Activated CD4-positive, alpha-beta T cell treated with anti-CD3 and anti-CD28 coated beads for 48 hours (primary cell): Measurements from ENCODE around the gene TEDC2.
"Not testable (repeated sequence)": the region's sequence is repeated elsewhere in the genome, so short reads cannot be mapped to it uniquely, and the experiment has no call there.

Source experiments
- DNase-seq: peaks from one replicate; pipeline ENCODE4 v3.0.0-alpha.2; 2020

Gene TEDC2

GRCh38 chr16:2439598-2439997 lies 20.3 kb upstream of the TEDC2 start:
- DNase-seq = no peak

GRCh38 chr16:2441143-2441804 lies 18.6 kb upstream of the TEDC2 start:
- DNase-seq = not testable (repeated sequence)

- DNase-seq = no peak
These were observed 16.4 kb upstream of the TEDC2 start for GRCh38 chr16:2443555-2443954.

DNA sequence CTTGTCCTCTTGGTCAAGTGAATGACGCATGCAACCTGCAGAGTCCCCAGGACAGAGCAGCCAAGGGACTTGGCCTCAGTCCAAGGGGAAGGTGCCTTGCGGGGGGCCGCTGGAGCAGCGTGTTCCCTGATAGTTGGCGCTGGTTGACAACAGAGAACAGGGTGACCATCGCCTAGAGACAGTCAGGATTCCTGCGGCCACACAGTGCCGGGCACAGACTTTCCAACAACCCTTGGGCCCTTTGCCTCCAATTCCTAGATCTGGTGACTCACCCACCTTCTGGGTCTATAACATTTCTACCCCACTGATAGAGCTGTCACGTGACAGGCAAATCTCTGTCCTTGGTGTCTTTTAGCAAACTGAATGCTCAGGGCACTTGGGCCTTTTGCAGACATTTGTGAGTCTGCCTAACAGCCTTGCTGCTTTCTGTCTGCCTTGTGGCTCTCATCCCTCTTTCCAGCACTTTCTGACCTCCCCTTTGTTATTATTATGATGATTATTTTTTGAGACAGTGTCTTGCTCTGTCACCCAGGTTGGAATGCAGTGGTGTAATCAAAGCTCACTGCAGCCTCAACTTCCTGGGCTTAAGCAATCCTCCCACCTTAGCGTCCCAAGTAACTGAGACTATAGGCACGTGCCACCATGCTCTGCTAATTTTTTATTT lies 11.9 kb upstream of the TEDC2 start:
- DNase-seq = no peak

DNA sequence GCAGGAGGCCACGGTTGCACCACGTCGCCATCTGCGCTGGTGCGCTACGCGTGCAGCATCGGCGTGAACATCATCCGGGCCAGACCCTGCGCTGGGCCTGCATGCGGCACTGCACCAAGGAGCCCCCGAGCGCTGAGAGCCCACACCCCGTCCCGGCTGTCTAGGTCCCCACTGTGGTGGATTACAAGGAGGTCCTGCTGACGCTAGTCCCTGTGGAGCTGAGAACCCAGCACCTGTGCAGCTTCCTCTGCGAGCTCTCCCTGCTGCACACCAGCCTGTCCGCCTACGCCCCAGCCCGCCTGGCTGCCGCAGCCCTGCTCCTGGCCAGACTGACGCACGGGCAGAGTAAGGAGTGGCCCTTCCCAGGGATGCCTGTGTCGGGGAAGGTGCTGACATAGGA lies 10.8 kb upstream of the TEDC2 start:
- DNase-seq = no peak

DNA sequence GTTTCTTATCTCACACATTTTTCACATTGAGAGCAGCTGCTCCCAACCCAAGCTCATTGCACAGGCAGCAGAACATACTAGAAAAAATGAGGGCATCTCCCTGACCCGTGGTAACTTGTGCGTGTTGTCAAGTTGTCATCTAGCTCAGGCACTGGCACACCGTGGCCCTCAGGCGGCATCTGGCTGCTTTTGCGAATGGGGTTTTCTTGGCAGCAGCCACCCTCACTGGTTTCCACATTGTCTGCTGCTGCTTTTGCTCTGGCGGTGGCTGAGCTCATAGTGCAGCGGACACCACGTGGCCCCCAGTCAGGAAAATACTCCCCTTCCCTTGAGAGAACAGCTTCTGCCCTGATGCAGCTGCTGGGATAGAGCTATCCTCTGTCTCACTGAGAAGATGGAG lies 9.4 kb upstream of the TEDC2 start:
- DNase-seq = no peak

DNA sequence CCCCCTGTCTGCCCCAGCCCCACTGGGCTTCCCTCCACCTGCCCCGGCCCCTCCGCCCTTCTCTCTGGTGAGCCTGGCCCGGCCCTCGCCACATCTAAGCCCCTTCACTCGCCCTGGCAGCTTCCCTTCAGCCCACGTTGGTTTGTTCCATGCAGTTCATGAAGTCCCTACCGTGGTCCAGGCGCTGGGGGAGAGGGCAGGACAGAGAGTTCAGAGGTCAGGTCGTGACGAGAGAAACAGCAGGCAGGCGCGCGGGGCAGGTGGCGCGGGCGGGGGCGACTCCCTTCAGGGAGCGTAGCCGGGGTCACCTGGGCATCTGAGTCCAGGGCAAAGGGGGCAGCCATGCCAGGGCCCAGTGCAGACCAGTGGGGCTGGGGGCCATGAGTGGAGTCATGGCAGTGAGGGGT lies 8.9 kb upstream of the TEDC2 start:
- DNase-seq = no peak

DNA sequence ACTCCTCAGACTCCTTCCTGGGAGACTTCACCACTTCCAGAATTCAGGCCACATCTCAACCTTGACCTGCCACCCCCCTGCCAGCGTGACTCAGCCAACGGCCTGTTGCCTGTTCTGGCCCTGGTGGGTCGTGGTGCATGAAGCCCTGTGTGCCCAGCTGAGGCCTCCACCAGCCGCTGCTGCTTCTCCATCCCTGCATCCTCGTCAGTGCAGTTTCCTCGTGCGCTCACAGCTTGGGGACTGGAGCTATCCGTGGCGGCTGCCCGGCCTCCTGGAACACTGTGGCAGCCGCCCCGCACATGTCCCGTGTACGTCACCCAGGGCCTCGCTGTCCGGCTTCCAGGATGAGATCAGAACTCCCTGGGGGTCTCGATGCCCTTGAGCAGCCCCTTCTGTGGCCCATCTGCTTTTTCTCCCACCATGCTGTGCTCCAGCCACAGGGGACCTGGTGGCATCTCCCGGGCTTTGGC lies 8.0 kb upstream of the TEDC2 start:
- no peak for DNase-seq

- DNase-seq = no peak
These were observed 7.3 kb upstream of the TEDC2 start for GRCh38 chr16:2452650-2453049.

GRCh38 chr16:2455081-2455845 lies 4.6 kb upstream of the TEDC2 start:
- no peak for DNase-seq

DNA sequence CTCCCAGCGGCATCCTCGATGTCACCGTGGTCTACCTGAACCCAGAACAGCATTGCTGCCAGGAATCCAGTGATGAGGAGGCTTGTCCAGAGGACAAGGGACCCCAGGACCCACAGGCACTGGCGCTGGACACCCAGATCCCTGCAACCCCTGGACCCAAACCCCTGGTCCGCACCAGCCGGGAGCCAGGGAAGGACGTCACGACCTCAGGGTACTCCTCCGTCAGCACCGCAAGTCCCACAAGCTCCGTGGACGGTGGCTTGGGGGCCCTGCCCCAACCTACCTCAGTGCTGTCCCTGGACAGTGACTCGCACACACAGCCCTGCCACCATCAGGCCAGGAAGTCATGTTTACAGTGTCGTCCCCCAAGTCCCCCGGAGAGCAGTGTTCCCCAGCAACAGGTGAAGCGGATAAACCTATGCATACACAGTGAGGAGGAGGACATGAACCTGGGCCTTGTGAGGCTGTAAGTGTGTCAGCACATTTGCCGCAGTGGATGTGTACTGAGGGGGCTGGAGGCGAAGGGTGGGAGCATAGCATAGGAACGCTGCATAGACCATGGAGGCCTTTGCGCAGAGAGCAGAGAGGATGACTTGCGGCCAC lies 3.3 kb upstream of the TEDC2 start:
- no peak for DNase-seq

DNA sequence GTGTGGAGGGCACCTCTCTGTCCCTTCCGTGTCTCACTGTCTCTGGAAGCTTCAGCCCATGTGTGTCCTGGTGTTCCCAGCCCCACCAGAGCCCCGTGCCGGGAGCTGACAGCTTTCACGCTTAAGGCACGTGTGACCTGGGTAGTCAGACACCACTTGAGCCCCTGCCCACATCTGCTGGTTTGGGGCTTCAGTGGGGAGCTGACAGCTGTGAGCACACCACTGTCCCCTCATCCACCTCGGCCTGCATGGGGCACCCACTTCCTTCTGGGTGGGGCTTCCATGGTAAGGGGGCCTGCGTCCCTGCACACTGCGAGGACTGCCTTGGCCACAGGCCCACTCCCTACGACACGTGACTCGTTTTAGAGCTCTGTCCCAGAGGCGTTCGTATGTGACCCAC lies 2.6 kb upstream of the TEDC2 start:
- DNase-seq = no peak

DNA sequence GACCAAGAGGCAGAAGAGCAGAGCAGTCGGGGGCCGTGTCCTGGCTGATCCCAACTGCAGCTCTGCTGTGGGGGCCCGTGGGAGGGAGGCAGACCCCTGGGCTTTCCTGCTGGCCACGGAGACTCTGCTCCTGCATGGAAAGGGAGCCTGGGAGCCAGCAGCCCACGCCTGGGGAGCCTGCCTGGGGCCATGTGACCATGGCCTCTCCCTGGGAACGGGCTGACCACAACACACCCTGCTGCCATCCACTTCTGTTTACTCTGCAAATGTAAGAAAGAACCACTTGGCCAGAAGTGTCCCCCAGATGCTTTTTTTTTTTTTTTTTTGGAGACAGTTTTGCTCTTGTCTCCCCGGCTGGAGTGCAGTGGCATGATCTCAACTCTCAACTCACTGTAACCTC lies 2.0 kb upstream of the TEDC2 start:
- no peak for DNase-seq

- DNase-seq = no peak
These were observed 842 bp upstream of the TEDC2 start for GRCh38 chr16:2458887-2459646.

DNA sequence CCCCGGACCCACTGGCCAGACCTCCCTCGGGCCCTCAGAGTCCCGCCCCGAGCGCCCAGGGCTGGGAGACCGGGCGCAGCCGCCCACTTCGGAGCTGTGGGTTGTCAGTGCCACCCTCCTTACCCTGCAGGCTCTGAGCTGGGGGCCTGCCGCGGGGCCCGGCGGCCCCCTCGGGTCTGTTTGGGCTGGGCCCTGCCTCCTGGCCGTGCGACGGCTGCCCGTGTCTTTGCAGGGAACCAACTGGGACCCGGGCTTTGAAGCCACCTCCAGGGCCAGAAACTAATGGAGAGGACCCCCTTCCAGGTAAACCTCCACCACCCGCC lies 443 bp downstream of the TEDC2 start:
- no peak for DNase-seq

GRCh38 chr16:2460916-2461315 lies 1.0 kb downstream of the TEDC2 start:
- DNase-seq = no peak

GRCh38 chr16:2462031-2462866 lies 2.3 kb downstream of the TEDC2 start:
- no peak for DNase-seq

DNA sequence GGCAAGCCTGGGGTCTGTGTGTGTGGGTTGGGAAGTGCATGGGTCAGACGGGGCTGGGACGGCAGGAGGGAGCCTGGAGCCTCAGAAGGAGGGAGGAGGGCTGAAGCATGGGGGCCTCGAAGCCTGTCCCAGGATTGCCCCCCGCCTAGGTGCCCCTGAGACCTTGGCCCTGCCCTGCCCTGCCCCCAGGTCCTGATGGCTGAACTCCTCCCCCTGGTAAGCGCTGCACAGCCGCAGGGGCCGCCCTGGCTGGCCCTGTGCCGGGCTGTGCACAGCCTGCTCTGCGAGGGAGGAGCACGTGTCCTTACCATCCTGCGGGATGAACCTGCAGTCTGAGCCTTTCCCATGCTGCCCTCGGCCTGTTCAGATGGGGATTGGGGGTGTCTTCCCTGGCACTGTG lies 4.4 kb downstream of the TEDC2 start:
- no peak for DNase-seq

DNA sequence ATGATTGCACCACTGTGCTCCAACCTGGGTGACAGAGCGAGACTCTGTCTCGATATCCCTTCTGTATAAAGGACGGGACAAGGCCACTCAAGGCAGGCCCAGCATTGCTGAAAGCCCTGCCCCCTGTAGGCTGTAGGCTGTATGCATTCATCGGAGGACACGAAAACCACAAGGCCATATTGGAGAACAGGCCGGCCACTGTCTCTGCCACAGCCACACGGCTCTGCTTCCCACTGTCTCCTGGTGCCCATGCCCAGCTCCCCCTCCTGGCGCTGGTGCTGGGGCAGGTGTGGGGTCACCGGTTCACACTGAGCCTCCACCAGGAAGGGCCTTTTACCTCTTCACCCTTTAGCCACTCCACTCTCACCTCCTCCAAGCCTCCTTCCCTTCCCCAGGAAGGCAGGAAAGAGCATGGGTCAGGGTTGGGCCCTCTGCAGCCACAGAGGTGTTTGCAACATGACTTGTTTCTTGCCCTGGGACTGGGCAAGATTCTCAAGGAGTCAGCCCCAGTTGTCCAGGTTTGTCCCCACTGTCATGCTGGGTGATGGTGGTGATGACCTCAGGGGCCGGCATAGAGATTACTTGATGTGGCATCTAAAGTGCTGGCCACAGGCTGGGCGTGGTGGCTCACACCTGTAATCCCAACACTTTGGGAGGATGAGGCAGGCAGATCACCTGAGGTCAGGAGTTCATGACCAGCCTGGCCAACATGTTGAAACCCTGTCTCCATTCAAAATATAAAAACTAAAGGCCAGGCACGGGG lies 5.9 kb downstream of the TEDC2 start:
- DNase-seq = no peak

- DNase-seq = no peak
These were observed 7.0 kb downstream of the TEDC2 start for GRCh38 chr16:2466667-2467527.
